ENCODE results near the gene OSBPL6.

DNA sequence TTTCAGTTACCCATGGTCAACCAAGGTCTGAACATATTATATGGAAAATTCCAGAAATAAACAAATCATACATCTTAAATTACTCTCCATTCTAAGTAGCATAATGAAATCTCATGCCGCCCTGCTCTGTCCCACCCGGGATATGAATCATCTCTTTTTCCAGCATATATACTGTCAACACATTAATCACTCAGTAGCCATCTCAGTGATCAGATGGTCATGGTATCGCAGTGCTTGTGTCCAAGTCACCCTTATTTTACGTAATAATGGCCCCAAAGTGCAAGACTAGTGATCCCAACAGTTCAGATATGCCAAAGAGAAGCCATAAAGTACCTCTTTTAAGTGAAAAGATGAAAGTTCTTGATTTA, 43.8 kb downstream of the OSBPL6 start:
- TF ChIP-seq GABPB1 (CRISPR knock-in tag; IDR thresholded peaks at IDR 0.05) (no peak), ZBTB7B (CRISPR knock-in tag; IDR thresholded peaks at IDR 0.05) (no peak)
